ENCODE data around the gene GSTP1. TPM values are rescaled to one million over a fixed set of nuclear protein-coding genes. Genes with fewer than 3 reads are reported as not detected.
"Not testable (repeated sequence)": the region's sequence is repeated elsewhere in the genome, so short reads cannot be mapped to it uniquely, and the experiment has no call there.

The GSTP1 gene
- total RNA-seq, 1 donor from 2014 or later = 751 TPM

DNA sequence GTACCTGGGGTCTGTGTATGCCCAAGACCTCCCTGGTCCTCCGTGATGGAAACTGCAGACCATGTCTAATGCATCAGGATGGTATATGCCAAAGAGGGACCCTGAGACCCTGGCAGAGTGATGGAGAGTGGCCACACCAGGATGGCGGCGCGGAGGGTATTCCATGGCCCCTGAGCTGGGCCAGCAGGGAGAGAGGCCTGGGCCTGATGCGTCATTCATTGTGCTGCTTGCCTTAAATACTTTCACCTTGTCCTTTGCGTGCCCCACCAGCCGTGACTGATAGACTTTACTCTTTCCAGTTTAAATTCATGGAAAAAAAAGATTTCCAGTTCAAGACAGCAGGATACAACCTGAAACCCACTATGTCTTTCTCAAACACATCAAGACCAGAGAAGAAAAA lies 17.5 kb downstream of the GSTP1 start:
- TF ChIP-seq, protein P1, sequence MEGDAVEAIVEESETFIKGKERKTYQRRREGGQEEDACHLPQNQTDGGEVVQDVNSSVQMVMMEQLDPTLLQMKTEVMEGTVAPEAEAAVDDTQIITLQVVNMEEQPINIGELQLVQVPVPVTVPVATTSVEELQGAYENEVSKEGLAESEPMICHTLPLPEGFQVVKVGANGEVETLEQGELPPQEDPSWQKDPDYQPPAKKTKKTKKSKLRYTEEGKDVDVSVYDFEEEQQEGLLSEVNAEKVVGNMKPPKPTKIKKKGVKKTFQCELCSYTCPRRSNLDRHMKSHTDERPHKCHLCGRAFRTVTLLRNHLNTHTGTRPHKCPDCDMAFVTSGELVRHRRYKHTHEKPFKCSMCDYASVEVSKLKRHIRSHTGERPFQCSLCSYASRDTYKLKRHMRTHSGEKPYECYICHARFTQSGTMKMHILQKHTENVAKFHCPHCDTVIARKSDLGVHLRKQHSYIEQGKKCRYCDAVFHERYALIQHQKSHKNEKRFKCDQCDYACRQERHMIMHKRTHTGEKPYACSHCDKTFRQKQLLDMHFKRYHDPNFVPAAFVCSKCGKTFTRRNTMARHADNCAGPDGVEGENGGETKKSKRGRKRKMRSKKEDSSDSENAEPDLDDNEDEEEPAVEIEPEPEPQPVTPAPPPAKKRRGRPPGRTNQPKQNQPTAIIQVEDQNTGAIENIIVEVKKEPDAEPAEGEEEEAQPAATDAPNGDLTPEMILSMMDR (IDR thresholded peaks at IDR 0.05) = no peak
- DNase-seq = no peak

DNA sequence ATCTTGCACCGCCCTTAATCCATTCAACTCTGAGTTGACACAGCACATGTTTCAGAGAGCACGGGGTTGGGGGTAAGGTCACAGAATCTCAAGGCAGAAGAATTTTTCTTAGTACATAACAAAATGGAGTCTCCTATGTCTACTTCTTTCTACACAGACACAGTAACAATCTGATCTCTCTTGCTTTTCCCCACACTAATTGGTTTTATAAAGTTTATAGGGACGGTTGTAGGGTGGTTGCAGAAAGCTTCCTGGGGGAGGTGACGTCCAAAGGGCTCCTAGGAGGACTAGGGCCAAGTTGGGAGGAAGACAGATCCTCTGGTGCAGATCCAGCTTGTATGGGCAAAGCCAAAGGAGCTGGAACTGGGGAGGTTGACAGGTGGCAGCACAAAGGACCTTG lies 20.5 kb downstream of the GSTP1 start:
- H3K36me3 ChIP-seq; DNase-seq; H3K27me3 ChIP-seq; intact Hi-C loops (cut with DNase I); ATAC-seq; H3K9me3 ChIP-seq; H3K4me3 ChIP-seq: not testable (repeated sequence)
- Histone ChIP-seq H3K27ac (peak overlapping the region; percentile 26), H3K4me1 (peaks cover 20% of the 10 kb centered on the region)

More for the DNA sequence above, 17.5 kb downstream of the GSTP1 start:
- Histone ChIP-seq H3K4me1 (peaks cover 6% of the 10 kb centered on the region), H3K27ac (no peak overlapping the region), H3K4me3 (no peak overlapping the region), H3K9me3 (no peaks in the 10 kb centered on the region), H3K27me3 (no peaks in the 10 kb centered on the region), H3K36me3 (no peaks in the 10 kb centered on the region)
- intact Hi-C loops (cut with DNase I) = no loop called here
- no peak for ATAC-seq

DNA sequence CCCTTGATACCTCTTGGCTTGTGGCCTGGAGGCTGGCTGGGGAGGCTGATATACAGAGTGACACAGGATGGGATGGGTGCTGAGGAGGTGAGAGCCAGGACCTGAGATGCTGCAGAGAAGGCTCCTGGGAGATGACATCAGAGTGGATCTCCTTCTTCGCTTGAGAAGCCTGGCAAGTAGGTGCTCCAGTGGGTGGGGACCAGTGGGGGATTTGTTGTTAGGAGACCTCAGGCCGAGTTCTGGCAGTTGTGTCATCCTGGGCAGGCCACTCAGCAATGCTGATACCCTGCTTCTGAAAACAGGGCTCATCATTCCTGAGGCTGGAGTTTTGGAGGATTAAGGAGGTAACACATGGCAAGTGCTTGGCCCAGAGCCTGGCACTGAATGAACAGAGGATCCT lies 21.2 kb downstream of the GSTP1 start:
- Histone ChIP-seq H3K27ac (peak overlapping the region; percentile 26), H3K4me1 (peaks cover 20% of the 10 kb centered on the region), H3K9me3 (no peaks in the 10 kb centered on the region), H3K27me3 (no peaks in the 10 kb centered on the region), H3K4me3 (no peak overlapping the region), H3K36me3 (peaks cover 14% of the 10 kb centered on the region)
- TF ChIP-seq, protein P1 (IDR thresholded peaks at IDR 0.05) = no peak
- DNase-seq (no peak), ATAC-seq (no peak)
- intact Hi-C loops (cut with DNase I) = no loop called here

DNA sequence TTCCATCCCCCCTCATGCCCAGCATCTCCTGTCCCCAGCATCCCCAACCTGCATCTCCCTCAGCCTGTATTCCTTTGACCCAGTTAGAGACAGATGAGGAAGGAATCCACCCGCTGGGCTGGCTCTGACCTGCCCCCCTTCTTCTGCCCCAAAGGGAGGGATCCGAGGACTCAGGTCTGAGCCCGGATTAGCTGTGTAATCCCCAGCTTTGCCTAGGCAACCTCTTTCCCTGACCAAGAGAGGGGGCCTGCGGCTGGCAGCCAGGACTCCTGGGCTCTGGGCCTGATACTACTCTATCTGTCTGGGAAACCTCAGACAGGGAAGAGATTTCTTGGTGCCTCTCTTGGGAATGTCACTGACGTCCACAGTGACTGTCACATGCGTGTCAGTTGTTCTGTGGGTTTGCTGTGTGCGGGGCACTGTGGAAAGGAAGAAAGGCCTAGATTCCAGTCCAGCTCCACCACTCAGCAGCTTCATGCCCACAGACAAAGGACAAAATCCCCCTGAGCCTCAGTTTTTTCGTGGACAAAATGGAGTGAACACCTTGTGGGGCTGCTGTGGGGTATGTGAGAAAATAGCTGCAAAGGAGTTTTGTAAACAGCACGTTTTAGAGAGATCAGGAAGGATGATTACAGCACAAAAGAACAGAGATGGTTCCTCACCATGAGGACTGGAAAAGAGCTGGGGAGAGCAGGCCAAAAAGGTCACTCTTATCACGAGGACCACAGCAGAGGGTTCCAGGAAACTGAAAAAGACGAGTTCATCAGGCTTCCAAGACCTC lies 21.8 kb downstream of the GSTP1 start:
- Histone ChIP-seq H3K36me3 (peaks cover 21% of the 10 kb centered on the region), H3K27ac (peak overlapping the region; percentile 91), H3K27me3 (no peaks in the 10 kb centered on the region), H3K4me1 (peaks cover 20% of the 10 kb centered on the region), H3K4me3 (no peak overlapping the region), H3K9me3 (no peaks in the 10 kb centered on the region)
- DNase-seq = no peak
- TF ChIP-seq, protein P1 (IDR thresholded peaks at IDR 0.05) = no peak
- no peak for ATAC-seq
- intact Hi-C loops (cut with DNase I) = no loop called here

DNA sequence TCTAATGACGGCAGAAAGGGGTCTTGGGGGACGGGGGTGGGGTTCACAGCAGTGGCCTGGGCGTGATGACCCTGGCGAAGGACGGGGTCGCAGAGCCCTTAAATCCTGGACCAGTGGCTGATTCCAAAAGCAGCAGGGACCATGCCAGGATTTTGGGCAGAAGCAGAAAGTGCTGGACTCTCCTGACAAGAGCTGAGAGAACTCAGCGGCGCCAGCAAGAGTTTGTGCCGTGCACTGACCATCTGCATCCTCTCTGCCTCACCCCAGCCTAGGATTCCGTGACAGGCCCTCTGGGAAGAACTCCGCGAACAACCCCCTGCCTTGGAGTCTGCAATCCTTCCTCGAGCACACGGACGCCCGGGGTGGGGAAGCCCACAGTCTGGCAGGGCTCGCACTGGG lies 22.5 kb downstream of the GSTP1 start:
- Histone ChIP-seq H3K36me3 (peaks cover 27% of the 10 kb centered on the region), H3K9me3 (no peaks in the 10 kb centered on the region), H3K27me3 (no peaks in the 10 kb centered on the region), H3K4me3 (peak overlapping the region; percentile 99), H3K4me1 (peaks cover 20% of the 10 kb centered on the region), H3K27ac (peak overlapping the region; percentile 91)
- DNase-seq = no peak
- TF ChIP-seq, protein P1 (IDR thresholded peaks at IDR 0.05) = no peak
- intact Hi-C loops (cut with DNase I) = no loop called here
- ATAC-seq = no peak

DNA sequence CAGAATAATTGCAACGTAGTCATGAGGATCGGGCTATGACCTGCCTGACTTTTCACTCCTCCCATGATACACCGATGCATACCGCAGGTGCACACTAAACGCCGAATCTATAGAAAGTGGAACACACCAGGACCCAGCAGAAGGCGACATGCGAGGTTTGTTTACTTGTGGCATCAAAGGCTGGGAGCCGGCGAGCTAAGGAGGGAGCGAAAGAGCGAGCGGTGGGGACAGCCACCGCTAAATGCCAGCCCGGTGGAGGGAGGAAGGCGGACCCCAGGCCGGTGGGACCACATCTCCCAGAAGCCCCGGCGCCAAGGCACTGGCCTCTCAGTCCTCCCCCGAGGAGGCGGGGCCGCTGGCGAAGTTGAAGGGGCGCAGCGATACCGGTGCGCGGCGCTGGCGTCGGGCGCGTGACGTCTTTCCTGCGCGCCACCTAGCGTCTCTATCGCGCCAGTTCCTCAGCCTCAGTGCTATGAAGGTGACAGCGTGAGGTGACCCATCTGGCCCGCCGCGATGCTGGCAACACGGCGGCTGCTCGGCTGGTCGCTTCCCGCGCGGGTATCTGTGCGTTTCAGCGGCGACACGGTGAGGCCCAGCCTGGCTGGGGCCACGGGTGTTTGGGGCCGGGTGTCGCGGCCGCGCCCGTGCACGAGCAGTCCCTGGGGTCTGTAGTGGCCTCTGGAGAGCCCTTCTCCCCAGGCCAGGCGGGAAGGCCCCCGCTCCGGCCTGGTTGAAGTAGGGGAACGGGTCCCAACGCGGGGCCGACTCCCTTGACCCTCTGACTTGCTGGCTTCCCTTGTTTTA lies 23.1 kb downstream of the GSTP1 start, which contains the start of gene NDUFV1:
NDUFV1 (plus strand) TSS at position 445 of the 804 bp plus-strand sequence; CDS start at position 514, 69 bp downstream.
- Histone ChIP-seq H3K4me1 (peaks cover 20% of the 10 kb centered on the region), H3K36me3 (peaks cover 33% of the 10 kb centered on the region), H3K27ac (peak within 1 kb of the TSS; percentile 91), H3K27me3 (no peaks in the 10 kb centered on the region), H3K4me3 (peak within 1 kb of the TSS; percentile 99), H3K9me3 (no peaks in the 10 kb centered on the region)
- TF ChIP-seq, protein P1 (IDR thresholded peaks at IDR 0.05) = peak; percentile 68
- intact Hi-C loops (cut with DNase I) = no loop called here
- peak; percentile 99 for DNase-seq
- peak; percentile 98 for ATAC-seq
